HG03460 (cell line): Measurements from ENCODE around the gene VENTX.

ENCODE experiments used
- ATAC-seq: cut with Tn5 transposase; IDR thresholded peaks from one replicate; pipeline ENCODE4 v1.9.1; 2021; ENCODE audit not compliant: unreplicated experiment

Gene VENTX

DNA sequence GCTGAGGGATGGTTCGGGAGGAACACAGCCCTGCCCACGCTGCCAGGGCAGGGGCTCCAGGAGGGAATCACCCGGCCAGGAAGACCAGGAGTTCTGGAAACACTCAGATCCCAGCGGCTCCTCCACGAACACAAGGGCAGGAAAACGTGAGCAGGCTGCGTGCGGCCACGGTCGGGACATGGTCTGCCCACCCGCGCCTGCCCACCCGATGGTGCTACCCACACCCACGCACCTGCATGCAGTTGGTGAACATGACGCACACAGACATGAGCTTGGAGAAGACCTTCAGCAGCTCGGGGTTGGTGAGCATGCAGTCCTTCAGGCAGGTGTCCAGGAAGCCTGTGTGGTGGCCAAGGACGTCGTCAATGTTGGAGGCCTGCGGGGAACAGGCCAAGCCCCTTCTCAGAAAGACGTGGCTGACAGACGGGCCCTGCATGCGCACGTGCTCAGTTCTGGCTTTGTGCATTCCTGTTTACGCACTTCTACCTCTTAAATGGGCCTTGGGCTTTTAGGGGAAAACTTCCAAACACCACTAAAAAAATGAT, 45.3 kb downstream of the VENTX start:
- no peak for ATAC-seq

DNA sequence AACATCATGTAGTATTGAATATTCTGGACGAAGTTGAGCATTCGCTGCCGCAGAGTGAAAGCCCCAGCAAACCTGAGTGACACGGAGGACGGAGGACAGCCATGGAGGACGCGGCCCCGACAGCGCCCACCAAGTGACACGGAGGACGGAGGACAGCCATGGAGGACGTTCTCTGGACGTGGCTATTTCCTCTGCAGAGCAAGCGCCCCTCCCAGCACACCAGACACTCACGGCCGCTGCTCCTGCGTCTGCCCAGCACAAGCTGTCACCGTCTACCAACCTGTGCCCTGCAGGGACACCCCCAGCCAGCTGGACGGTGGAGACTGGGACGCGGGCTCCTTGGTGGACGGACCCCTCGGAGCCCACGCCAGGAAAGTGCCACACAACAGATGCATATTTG, 46.3 kb downstream of the VENTX start:
- ATAC-seq, result no peak

DNA sequence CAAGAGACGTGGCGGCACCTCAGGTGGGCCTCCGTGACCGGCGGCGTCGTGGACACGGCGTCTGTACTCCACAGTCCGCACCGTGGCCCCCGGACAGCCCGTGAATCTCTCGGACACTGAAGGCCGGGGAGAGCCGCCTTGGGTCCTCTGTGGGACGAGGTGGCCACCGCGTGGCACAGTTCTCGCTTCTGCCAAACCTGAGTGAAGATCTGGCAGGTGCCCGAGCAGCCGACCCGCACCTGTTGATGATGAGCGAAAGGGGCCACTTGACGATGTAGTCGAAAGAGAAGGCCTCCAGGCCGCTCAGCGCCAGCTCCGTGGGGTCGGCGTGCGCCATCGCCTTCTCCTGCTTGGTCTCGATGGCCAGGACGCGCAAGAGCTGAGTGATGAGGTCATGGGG, 47.6 kb downstream of the VENTX start:
- no peak for ATAC-seq

DNA sequence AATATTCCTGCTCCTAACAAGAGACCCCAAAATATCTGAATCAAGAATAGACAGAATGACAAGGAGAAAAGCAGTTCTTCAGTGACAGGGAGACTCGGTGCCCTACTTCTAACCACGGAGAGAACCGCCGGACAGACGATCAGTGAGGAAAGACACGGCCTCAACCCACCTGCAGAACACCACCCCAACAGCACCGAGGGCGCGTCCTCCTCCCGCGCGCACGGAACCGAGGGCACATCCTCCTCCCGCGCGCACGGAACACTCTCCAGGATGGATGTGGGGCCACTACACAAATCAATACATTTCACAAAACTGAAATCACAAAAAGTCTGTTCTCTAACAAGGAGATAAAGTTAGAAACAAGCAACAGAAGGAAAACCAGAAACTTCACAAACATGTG, 48.7 kb downstream of the VENTX start:
- ATAC-seq, result no peak

DNA sequence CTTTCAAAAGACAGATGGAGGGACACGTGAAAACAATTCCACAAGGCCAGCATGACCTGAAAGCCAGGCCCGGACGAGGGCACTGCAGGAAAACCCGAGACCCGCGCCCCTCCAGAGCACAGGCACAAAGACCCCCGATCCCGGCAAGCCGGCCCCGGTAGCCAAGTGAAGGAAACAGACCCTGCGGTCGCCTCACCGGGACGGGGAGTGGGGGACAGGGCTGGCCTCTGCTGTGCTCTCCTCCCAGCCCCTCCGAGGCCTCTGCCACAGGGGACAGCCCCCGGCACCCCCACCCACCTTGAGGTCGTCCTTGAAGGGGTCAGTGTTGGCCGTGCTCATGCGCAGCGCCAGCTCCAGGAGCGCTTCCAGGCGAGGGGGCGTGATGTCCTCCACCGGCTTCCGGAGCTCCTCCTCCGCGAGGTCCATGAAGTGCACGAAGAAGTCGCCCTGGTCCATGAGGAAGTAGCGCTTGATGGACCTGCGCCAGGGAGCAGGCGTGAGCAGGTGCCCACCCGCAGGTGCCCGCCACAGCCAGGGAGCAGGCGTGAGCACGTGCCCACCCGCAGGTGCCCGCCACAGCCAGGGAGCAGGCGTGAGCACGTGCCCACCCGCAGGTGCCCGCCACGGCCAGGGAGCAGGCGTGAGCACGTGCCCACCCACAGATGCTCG, 50.3 kb downstream of the VENTX start:
- no peak for ATAC-seq

DNA sequence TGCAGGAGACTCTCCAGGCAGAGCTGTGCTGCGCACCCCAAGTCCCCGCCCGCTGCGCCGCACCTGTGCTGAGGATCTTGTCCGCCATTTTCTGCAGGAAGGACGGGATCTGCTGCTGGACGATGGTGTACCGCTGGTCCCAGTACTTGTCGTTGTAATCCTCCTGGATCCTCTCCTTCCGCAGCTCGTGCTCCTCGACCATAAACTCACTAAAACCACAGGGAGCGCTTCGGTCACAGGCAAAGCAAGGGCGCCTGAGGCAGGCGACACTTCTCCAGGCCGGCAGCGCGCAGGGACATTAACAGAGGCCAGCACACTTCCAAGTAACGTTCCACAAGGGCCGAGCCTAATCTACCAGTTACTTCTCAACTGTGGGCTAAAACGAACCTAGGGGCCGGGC, 52.1 kb downstream of the VENTX start:
- no peak for ATAC-seq
